ENCODE measurements around the gene TRIM8. TPM values are rescaled to one million over a fixed set of nuclear protein-coding genes. Genes with fewer than 3 reads are reported as not detected.

TRIM8 gene
- total and polyA plus RNA-seq, 2 donors (not counting 1 experiment from before 2014, with no cell fraction given): 44.9 to 74.4 TPM

- Histone ChIP-seq H4K20me1 (ENCODE audit: control insufficient read depth, insufficient read depth, low read length, poor library complexity, severe bottlenecking) (no peaks in the 10 kb centered on the region), H3K4me1 (ENCODE audit: control insufficient read depth in 2 of 2, insufficient read depth in 2 of 2, low read length in 2 of 2) (peaks cover 0 to 23% of the 10 kb centered on the region in 2 donors), H3K4me2 (replicated peaks; ENCODE audit: low read depth, low read length, poor library complexity, severe bottlenecking) (no peak overlapping the region), H3K79me2 (ENCODE audit: control insufficient read depth, insufficient read depth, low read length) (no peaks in the 10 kb centered on the region), H3K4me3 (ENCODE audit: control extremely low read depth in 1 of 5, extremely low read depth in 1 of 5, insufficient read depth in 1 of 5, low read depth in 2 of 5, low read length in 4 of 5) (no peak overlapping the region), H2AFZ (ENCODE audit: insufficient read depth, low read depth, low read length, poor library complexity, severe bottlenecking) (no peak overlapping the region), H3K27me3 (replicated peaks in 1 of 4; ENCODE audit: control extremely low read depth in 1 of 4, control insufficient read depth in 3 of 4, insufficient read depth in 4 of 4, low read length in 3 of 4) (no peaks in the 10 kb centered on the region), H3K9ac (ENCODE audit: low read length) (no peak overlapping the region), H3K36me3 (replicated peaks in 1 of 2; ENCODE audit: control extremely low read depth in 1 of 2, control insufficient read depth in 1 of 2, extremely low read depth in 1 of 2, insufficient read depth in 2 of 2, low read length in 1 of 2) (peaks cover 2 to 25% of the 10 kb centered on the region in 2 experiments), H3K27ac (ENCODE audit: low read length in 2 of 2) (no peak overlapping the region), H3K9me3 (ENCODE audit: control extremely low read depth in 1 of 3, control insufficient read depth in 2 of 3, insufficient read depth in 1 of 3, low read length in 2 of 3) (no peaks in the 10 kb centered on the region)
- Mint-ChIP-seq H3K27ac (peak overlapping the region; percentile 20), H3K4me3 (no peak overlapping the region), H3K4me1 (peaks cover 17% of the 10 kb centered on the region), H3K9me3 (ENCODE audit: insufficient read depth) (no peaks in the 10 kb centered on the region), H3K27me3 (no peaks in the 10 kb centered on the region)
- ChIA-PET POLR2A (no interaction called here), CTCF (no interaction called here)
- no peak for TF ChIP-seq EZH2 (IDR thresholded peaks at IDR 0.05; ENCODE audit: borderline replicate concordance, insufficient read depth, low read depth, low read length, poor library complexity, severe bottlenecking)
- TF ChIP-seq CTCF (IDR thresholded peaks at IDR 0.05): no peak
- ATAC-seq (ENCODE audit: low read depth) (no peak), DNase-seq (no peak)
- intact Hi-C loops (cut with micrococcal nuclease): no loop called here
- WGBS (ENCODE audit: insufficient coverage): 96% methylated on average over 9 of the region's 9 CpGs
Observed at GRCh38 chr10:102617041-102617440, 27.2 kb upstream of the TRIM8 start.

- H3K27me3 Mint-ChIP-seq: no peaks in the 10 kb centered on the region
- peaks cover 2 to 25% of the 10 kb centered on the region in 2 experiments for H3K36me3 ChIP-seq (replicated peaks in 1 of 2; ENCODE audit: control extremely low read depth in 1 of 2, control insufficient read depth in 1 of 2, extremely low read depth in 1 of 2, insufficient read depth in 2 of 2, low read length in 1 of 2)
- POLR2A ChIA-PET: no interaction called here
- TF ChIP-seq CTCF (IDR thresholded peaks at IDR 0.05) (no peak), EZH2 (IDR thresholded peaks at IDR 0.05; ENCODE audit: borderline replicate concordance, insufficient read depth, low read depth, low read length, poor library complexity, severe bottlenecking) (no peak)
- no peak overlapping the region for H3K4me3 Mint-ChIP-seq
- H3K9me3 ChIP-seq (ENCODE audit: control extremely low read depth in 1 of 3, control insufficient read depth in 2 of 3, insufficient read depth in 1 of 3, low read length in 2 of 3): no peaks in the 10 kb centered on the region
- no peak overlapping the region for H3K4me2 ChIP-seq (replicated peaks; ENCODE audit: low read depth, low read length, poor library complexity, severe bottlenecking)
- no peak overlapping the region for H3K27ac Mint-ChIP-seq
- DNase-seq (no peak), ATAC-seq (ENCODE audit: low read depth) (no peak)
- CTCF ChIA-PET: no interaction called here
- no peak overlapping the region for H3K9ac ChIP-seq (ENCODE audit: low read length)
- 100% methylated on average over 5 of the region's 8 CpGs for WGBS (ENCODE audit: insufficient coverage)
- no peaks in the 10 kb centered on the region for H3K79me2 ChIP-seq (ENCODE audit: control insufficient read depth, insufficient read depth, low read length)
- no peak overlapping the region for H2AFZ ChIP-seq (ENCODE audit: insufficient read depth, low read depth, low read length, poor library complexity, severe bottlenecking)
- peaks cover 0 to 21% of the 10 kb centered on the region in 2 donors for H3K4me1 ChIP-seq (ENCODE audit: control insufficient read depth in 2 of 2, insufficient read depth in 2 of 2, low read length in 2 of 2)
- no peaks in the 10 kb centered on the region for H3K9me3 Mint-ChIP-seq (ENCODE audit: insufficient read depth)
- peaks cover 11% of the 10 kb centered on the region for H3K4me1 Mint-ChIP-seq
- no peaks in the 10 kb centered on the region for H3K27me3 ChIP-seq (replicated peaks in 1 of 4; ENCODE audit: control extremely low read depth in 1 of 4, control insufficient read depth in 3 of 4, insufficient read depth in 4 of 4, low read length in 3 of 4)
- no peaks in the 10 kb centered on the region for H4K20me1 ChIP-seq (ENCODE audit: control insufficient read depth, insufficient read depth, low read length, poor library complexity, severe bottlenecking)
- no peak overlapping the region for H3K4me3 ChIP-seq (ENCODE audit: control extremely low read depth in 1 of 5, extremely low read depth in 1 of 5, insufficient read depth in 1 of 5, low read depth in 2 of 5, low read length in 4 of 5)
- H3K27ac ChIP-seq (ENCODE audit: low read length in 2 of 2): no peak overlapping the region
- intact Hi-C loops (cut with micrococcal nuclease): no loop called here
Observed at GRCh38 chr10:102617816-102618215, 26.5 kb upstream of the TRIM8 start.
